ENCODE measurements around the gene GPC5. TPM values are rescaled to one million over a fixed set of nuclear protein-coding genes. Genes with fewer than 3 reads are reported as not detected.

The GPC5 gene
- total and polyA plus RNA-seq, 2 donors (not counting 3 experiments of a cell fraction or from before 2014, with no cell fraction given), result 0.59 to 0.97 TPM

GRCh38 chr13:92656103-92656502 is 1257.7 kb downstream of the GPC5 start:
- Histone ChIP-seq H3K9ac (replicated peaks; ENCODE audit: extremely low read depth, insufficient read depth, low read length) (no peak overlapping the region), H3K27me3 (ENCODE audit: control insufficient read depth in 2 of 2, insufficient read depth in 2 of 2, low read length in 2 of 2) (no peaks in the 10 kb centered on the region), H3K9me1 (replicated peaks; ENCODE audit: control insufficient read depth, extremely low read depth, insufficient read depth, low read length) (no peaks in the 10 kb centered on the region), H3K4me1 (ENCODE audit: control insufficient read depth, extremely low read depth, insufficient read depth, low read length) (no peaks in the 10 kb centered on the region), H4K20me1 (replicated peaks; ENCODE audit: control insufficient read depth, extremely low read depth, insufficient read depth, low read length) (no peaks in the 10 kb centered on the region), H3K36me3 (ENCODE audit: control insufficient read depth in 2 of 2, extremely low read depth in 1 of 2, insufficient read depth in 2 of 2, low read length in 2 of 2) (no peaks in the 10 kb centered on the region), H3K4me2 (ENCODE audit: insufficient read depth, low read length) (no peak overlapping the region), H3K4me3 (replicated peaks in 1 of 3; ENCODE audit: insufficient read depth in 1 of 3, low read depth in 1 of 3, low read length in 3 of 3) (no peak overlapping the region), H2AFZ (ENCODE audit: low read depth, low read length) (no peak overlapping the region), H3K27ac (ENCODE audit: insufficient read depth, low read depth, low read length) (no peak overlapping the region), H3K9me3 (replicated peaks; ENCODE audit: control insufficient read depth, insufficient read depth, low read length) (peaks cover 4% of the 10 kb centered on the region), H3K79me2 (ENCODE audit: control insufficient read depth, insufficient read depth, low read length) (no peaks in the 10 kb centered on the region)
- FAIRE-seq (no peak), DNase-seq (ENCODE audit: low read depth, low spot score) (no peak)
- dilution Hi-C loops (cut with MboI; ENCODE audit: extremely low pct_ligation_motif_present, low sequenced_read_pairs), result no loop called here
- TF ChIP-seq GATA2 (IDR thresholded peaks at IDR 0.05; ENCODE audit: insufficient read depth, insufficient read length, low read depth, low read length) (no peak), POLR2AphosphoS5 (IDR thresholded peaks at IDR 0.05; ENCODE audit: insufficient read depth, low read depth, low read length) (no peak), POLR2A (IDR thresholded peaks at IDR 0.05; ENCODE audit: low read depth, low read length) (no peak), JUN (IDR thresholded peaks at IDR 0.05; ENCODE audit: borderline replicate concordance, insufficient read depth, insufficient read length, low read depth) (no peak), EZH2 (IDR thresholded peaks at IDR 0.05; ENCODE audit: borderline replicate concordance, low read depth, low read length, severe bottlenecking) (no peak), FOS (IDR thresholded peaks at IDR 0.05; ENCODE audit: borderline replicate concordance, insufficient read depth, low read length) (no peak), MYC (IDR thresholded peaks at IDR 0.05; ENCODE audit: low read depth, low read length) (no peak), MAX (IDR thresholded peaks at IDR 0.05; ENCODE audit: insufficient read depth, insufficient read length) (no peak)
- TF ChIP-seq, protein P1, sequence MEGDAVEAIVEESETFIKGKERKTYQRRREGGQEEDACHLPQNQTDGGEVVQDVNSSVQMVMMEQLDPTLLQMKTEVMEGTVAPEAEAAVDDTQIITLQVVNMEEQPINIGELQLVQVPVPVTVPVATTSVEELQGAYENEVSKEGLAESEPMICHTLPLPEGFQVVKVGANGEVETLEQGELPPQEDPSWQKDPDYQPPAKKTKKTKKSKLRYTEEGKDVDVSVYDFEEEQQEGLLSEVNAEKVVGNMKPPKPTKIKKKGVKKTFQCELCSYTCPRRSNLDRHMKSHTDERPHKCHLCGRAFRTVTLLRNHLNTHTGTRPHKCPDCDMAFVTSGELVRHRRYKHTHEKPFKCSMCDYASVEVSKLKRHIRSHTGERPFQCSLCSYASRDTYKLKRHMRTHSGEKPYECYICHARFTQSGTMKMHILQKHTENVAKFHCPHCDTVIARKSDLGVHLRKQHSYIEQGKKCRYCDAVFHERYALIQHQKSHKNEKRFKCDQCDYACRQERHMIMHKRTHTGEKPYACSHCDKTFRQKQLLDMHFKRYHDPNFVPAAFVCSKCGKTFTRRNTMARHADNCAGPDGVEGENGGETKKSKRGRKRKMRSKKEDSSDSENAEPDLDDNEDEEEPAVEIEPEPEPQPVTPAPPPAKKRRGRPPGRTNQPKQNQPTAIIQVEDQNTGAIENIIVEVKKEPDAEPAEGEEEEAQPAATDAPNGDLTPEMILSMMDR (IDR thresholded peaks at IDR 0.05; ENCODE audit: extremely low read depth in 1 of 2, insufficient read depth in 1 of 2, low read depth in 1 of 2, low read length in 2 of 2), result no peak
- POLR2A ChIA-PET, result no interaction called here
- CTCF ChIA-PET, result no interaction called here
- no TSS peak for BruUV-seq (replicated peaks)
- intact Hi-C loops (cut with micrococcal nuclease), result no loop called here

Measured in endothelial cell of umbilical vein (primary cell).